Activated CD8-positive, alpha-beta T cell treated with anti-CD3 and anti-CD28 coated beads for 36 hours (primary cell): ENCODE measurements around the gene MRPS27. TPM values are rescaled to one million over a fixed set of nuclear protein-coding genes. Genes with fewer than 3 reads are reported as not detected.

Experiments
- ATAC-seq: fragments of 200-7000 bp; cut with Tn5 transposase; one replicate; pipeline ENCODE4 v1.10.0; 2021; ENCODE audit warnings: mild to moderate bottlenecking, moderate library complexity
- CTCF ChIA-PET: fragments of 350-600 bp; sonication (Branson Sonifier 250); formaldehyde crosslinking; loops from one replicate; lab custom pipeline; 2021; ENCODE audit warnings: antibody characterized with exemption; lab: Charles Lee
- POLR2A ChIA-PET: fragments of 350-600 bp; sonication (Branson Sonifier 250); formaldehyde crosslinking; loops from one replicate; lab custom pipeline; 2021; ENCODE audit warnings: antibody characterized with exemption; lab: Charles Lee
- DNase-seq: peaks from one replicate; pipeline ENCODE4 v3.0.0-alpha.2; 2020
- H3K27ac Mint-ChIP-seq: one replicate; pipeline ENCODE4 v1.8.0; 2021; ENCODE audit warnings: mild to moderate bottlenecking, mixed read lengths
- H3K27me3 Mint-ChIP-seq: one replicate; pipeline ENCODE4 v1.8.0; 2021; ENCODE audit warnings: mixed read lengths
- H3K36me3 Mint-ChIP-seq: one replicate; pipeline ENCODE4 v1.8.0; 2021; ENCODE audit warnings: low read depth, mixed read lengths
- H3K4me1 Mint-ChIP-seq: one replicate; pipeline ENCODE4 v1.8.0; 2021; ENCODE audit warnings: low read depth, mixed read lengths
- H3K4me3 Mint-ChIP-seq: one replicate; pipeline ENCODE4 v1.8.0; 2021; ENCODE audit warnings: mild to moderate bottlenecking, moderate library complexity, mixed read lengths
- H3K9me3 Mint-ChIP-seq: one replicate; pipeline ENCODE4 v1.8.0; 2021; ENCODE audit warnings: mixed read lengths
- CTCF ChIP-seq: fragments of 200-600 bp; IDR thresholded peaks from one replicate; pipeline ENCODE4 v1.8.0; 2022; ENCODE audit warnings: antibody characterized with exemption, mild to moderate bottlenecking
- intact Hi-C: fragments of 100-400 bp; cut with micrococcal nuclease; formaldehyde crosslinking; loops from one replicate; pipeline ENCODE4 v1.10.0; 2022
- total RNA-seq, 2 experiments: library from RNA; stranded (reverse); gene quantifications; one replicate each; pipeline ENCODE4 v1.2.3, GENCODE V29; 2021

Gene MRPS27
- total RNA-seq, 2 experiments from 2014 or later = 91.5 to 99.1 TPM

GRCh38 chr5:72222521-72222920, 97.5 kb downstream of the MRPS27 start:
- no peak for TF ChIP-seq CTCF
- DNase-seq = no peak
- POLR2A ChIA-PET = no interaction called here
- ATAC-seq = no peak
- Mint-ChIP-seq H3K27me3 (no peaks in the 10 kb centered on the region), H3K9me3 (no peaks in the 10 kb centered on the region), H3K27ac (no peak overlapping the region), H3K4me1 (no peaks in the 10 kb centered on the region), H3K4me3 (no peak overlapping the region), H3K36me3 (peaks cover 75% of the 10 kb centered on the region)
- CTCF ChIA-PET = no interaction called here
- intact Hi-C loops = no loop called here

GRCh38 chr5:72221541-72221940, 98.5 kb downstream of the MRPS27 start:
- no peaks in the 10 kb centered on the region for H3K4me1 Mint-ChIP-seq
- no peaks in the 10 kb centered on the region for H3K9me3 Mint-ChIP-seq
- no peak for TF ChIP-seq CTCF
- POLR2A ChIA-PET = no interaction called here
- no peaks in the 10 kb centered on the region for H3K27me3 Mint-ChIP-seq
- CTCF ChIA-PET = no interaction called here
- H3K27ac Mint-ChIP-seq = no peak overlapping the region
- peaks cover 71% of the 10 kb centered on the region for H3K36me3 Mint-ChIP-seq
- DNase-seq (no peak), ATAC-seq (no peak)
- intact Hi-C loops = no loop called here
- no peak overlapping the region for H3K4me3 Mint-ChIP-seq

GRCh38 chr5:72221099-72221498, 98.9 kb downstream of the MRPS27 start:
- H3K4me1 Mint-ChIP-seq = no peaks in the 10 kb centered on the region
- DNase-seq = no peak
- intact Hi-C loops = no loop called here
- no peak overlapping the region for H3K4me3 Mint-ChIP-seq
- H3K27ac Mint-ChIP-seq = no peak overlapping the region
- H3K36me3 Mint-ChIP-seq = peaks cover 67% of the 10 kb centered on the region
- POLR2A ChIA-PET = no interaction called here
- ATAC-seq = no peak
- TF ChIP-seq CTCF = no peak
- CTCF ChIA-PET = no interaction called here
- no peaks in the 10 kb centered on the region for H3K27me3 Mint-ChIP-seq
- H3K9me3 Mint-ChIP-seq = no peaks in the 10 kb centered on the region

GRCh38 chr5:72216756-72217155, 103.3 kb downstream of the MRPS27 start:
- intact Hi-C loops = no loop called here

GRCh38 chr5:72214168-72214567, 105.9 kb downstream of the MRPS27 start:
- Mint-ChIP-seq H3K27ac (no peak overlapping the region), H3K27me3 (no peaks in the 10 kb centered on the region), H3K9me3 (no peaks in the 10 kb centered on the region), H3K4me1 (no peaks in the 10 kb centered on the region), H3K4me3 (no peak overlapping the region), H3K36me3 (peaks cover 26% of the 10 kb centered on the region)
- ATAC-seq = no peak
- no peak for DNase-seq
- intact Hi-C loops = no loop called here
- CTCF ChIA-PET = no interaction called here
- TF ChIP-seq CTCF = no peak
- POLR2A ChIA-PET = no interaction called here

More at GRCh38 chr5:72216756-72217155, 103.3 kb downstream of the MRPS27 start:
- Mint-ChIP-seq H3K9me3 (no peaks in the 10 kb centered on the region), H3K27me3 (no peaks in the 10 kb centered on the region), H3K36me3 (peaks cover 44% of the 10 kb centered on the region), H3K27ac (no peak overlapping the region), H3K4me3 (no peak overlapping the region), H3K4me1 (no peaks in the 10 kb centered on the region)
- CTCF ChIA-PET = no interaction called here
- DNase-seq = no peak
- no peak for TF ChIP-seq CTCF
- no peak for ATAC-seq
- POLR2A ChIA-PET = no interaction called here
